ENCODE measurements around the gene SCN5A. TPM values are rescaled to one million over a fixed set of nuclear protein-coding genes. Genes with fewer than 3 reads are reported as not detected.

SCN5A gene
- total RNA-seq, 4 donors from 2014 or later = 0.39 to 0.42 TPM; not detected in 2

DNA sequence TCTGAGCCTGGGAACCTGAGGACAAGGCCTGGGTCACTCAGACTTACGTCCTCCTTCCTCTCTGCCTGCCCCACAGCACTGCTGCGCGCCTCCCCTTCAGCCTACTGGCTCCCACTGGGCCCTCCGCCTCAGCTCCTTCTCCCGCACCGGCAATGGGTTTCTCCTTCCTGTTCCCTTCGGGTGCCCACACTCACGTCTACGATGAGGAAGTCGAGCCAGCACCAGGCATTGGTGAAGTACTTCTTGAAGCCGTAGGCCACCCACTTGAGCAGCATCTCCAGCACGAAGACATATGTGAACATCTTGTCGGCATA lies 83.3 kb downstream of the SCN5A start:
- whole genome bisulfite sequencing, 2 donors = 84 to 88% methylated on average over 13 of the region's 13 CpGs
- TF ChIP-seq, protein P1, sequence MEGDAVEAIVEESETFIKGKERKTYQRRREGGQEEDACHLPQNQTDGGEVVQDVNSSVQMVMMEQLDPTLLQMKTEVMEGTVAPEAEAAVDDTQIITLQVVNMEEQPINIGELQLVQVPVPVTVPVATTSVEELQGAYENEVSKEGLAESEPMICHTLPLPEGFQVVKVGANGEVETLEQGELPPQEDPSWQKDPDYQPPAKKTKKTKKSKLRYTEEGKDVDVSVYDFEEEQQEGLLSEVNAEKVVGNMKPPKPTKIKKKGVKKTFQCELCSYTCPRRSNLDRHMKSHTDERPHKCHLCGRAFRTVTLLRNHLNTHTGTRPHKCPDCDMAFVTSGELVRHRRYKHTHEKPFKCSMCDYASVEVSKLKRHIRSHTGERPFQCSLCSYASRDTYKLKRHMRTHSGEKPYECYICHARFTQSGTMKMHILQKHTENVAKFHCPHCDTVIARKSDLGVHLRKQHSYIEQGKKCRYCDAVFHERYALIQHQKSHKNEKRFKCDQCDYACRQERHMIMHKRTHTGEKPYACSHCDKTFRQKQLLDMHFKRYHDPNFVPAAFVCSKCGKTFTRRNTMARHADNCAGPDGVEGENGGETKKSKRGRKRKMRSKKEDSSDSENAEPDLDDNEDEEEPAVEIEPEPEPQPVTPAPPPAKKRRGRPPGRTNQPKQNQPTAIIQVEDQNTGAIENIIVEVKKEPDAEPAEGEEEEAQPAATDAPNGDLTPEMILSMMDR (IDR thresholded peaks at IDR 0.05) = no peak
- TF ChIP-seq POLR2A (IDR thresholded peaks at IDR 0.05) = no peak
- no peak overlapping the region for H3K4me3 ChIP-seq (ENCODE audit: low read depth, poor library complexity, severe bottlenecking)
- DNase-seq (ENCODE audit: low spot score in 2 of 2) = peak in 1 of 2 donors; percentile 82
- intact Hi-C loops (cut with DNase I; ENCODE audit: low total_unique reads) = no loop called here

DNA sequence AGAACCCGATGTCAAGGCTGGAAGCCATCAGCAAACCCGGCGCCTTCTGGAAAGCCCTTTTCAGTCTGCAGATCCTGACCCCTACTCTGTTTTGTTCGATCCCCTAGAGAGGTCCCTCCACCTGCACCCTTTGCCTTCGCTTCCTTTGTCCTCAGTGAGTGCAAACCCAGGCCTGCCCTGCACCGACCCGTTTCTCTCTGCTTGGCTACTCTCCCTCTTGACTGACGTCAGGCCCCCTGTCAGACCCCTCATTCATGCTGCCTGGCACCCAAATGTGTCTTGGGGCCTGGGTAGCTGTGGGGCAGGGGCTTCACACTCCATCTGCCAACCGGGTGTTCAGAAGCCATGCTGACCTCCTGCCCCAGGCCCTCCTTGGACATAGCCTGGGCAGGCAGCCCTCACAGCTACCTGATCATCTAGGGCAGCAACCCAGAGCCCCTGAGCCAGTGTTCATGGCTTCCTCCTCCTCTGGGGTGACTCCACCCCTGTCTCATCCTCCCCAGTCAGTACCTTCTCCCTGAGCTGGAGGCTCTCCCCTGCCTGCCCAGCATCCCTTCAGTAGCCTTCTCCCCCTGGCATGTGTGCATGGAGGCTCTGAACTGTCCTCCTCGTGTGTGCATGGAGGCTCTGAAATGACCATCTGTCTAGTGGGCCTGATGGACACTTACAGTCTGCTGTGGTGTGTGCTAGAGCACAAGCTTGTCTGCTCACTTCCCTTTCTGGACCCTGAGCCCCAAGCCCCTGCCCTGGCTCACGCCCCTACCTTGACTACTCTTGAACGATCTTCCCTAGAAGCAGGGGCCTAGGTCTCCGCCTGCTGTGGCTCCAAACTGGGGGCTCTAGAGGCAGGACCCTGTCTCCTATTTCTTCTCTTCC lies 83.9 kb downstream of the SCN5A start:
- intact Hi-C loops (cut with DNase I; ENCODE audit: low total_unique reads) = no loop called here

DNA sequence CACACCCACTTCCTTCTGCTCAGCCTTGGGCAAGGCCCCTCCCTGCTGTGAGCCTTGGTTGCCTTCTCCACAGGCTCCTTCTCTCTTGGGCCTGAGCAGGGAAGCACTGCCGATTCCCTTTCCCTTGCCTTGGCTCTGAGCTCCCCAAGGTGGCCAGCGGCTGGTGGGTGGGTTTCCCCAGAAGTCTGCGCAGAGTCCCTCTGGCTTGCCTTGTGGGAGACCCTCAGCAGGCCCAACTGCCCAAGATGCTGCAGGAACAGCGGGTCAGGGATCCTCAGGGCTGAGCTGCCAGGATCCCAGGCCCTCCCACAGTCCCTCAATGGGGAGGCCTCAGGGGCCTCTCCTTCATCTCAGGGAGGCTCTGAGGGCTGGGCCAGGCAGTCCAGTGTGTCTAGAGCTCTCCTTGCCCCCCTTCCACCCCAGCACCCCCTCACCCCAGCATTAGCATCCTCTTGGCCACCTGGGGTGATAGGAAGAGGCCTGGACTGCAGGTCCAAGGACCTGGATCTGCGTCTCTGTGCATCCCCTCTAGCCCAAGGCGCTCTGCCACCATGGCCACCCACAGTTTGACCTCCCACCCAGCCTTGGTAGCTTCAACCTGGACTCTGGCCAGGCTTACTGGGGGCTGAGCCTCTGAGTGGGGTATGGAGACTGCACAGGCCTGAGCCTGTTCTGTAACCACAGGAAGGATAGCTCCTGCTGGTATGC lies 84.7 kb downstream of the SCN5A start:
- intact Hi-C loops (cut with DNase I; ENCODE audit: low total_unique reads) = no loop called here
- no peak for TF ChIP-seq POLR2A (IDR thresholded peaks at IDR 0.05)
- TF ChIP-seq, protein P1 (IDR thresholded peaks at IDR 0.05) = no peak
- peak in 1 of 2 donors; percentile 78 for DNase-seq (ENCODE audit: low spot score in 2 of 2)
- no peak overlapping the region for H3K4me3 ChIP-seq (ENCODE audit: low read depth, poor library complexity, severe bottlenecking)
- WGBS, 2 donors = 85 to 92% methylated on average over 5 to 6 of the region's 6 CpGs

More for the DNA sequence above, 83.9 kb downstream of the SCN5A start:
- TF ChIP-seq POLR2A (IDR thresholded peaks at IDR 0.05) = no peak
- TF ChIP-seq, protein P1 (IDR thresholded peaks at IDR 0.05) = no peak
- no peak overlapping the region for H3K4me3 ChIP-seq (ENCODE audit: low read depth, poor library complexity, severe bottlenecking)
- peak in 1 of 2 donors; percentile 80 for DNase-seq (ENCODE audit: low spot score in 2 of 2)
- 87 to 91% methylated on average over 13 of the region's 13 CpGs for WGBS, 2 donors

DNA sequence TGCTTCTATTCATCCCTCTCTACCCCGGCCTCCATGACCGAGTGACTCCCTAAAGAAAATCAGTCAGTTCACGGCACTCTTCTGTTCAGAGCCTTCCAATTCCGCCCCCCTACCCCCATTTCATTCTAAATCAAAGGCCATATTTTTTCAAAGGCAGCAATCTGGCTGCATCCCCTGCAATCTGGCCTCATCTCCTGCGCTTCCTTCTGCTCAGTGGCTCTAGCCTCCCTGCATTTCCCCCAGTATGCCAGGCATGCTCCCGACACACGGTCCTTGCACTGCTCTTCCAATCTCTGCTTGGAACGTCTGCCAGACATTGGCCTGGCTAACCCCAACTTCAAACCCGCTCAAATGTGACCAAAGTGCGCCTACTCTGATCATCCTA lies 85.6 kb downstream of the SCN5A start:
- no peak overlapping the region for H3K4me3 ChIP-seq (ENCODE audit: low read depth, poor library complexity, severe bottlenecking)
- intact Hi-C loops (cut with DNase I; ENCODE audit: low total_unique reads) = no loop called here
- WGBS, 2 donors = 89 to 92% methylated on average over 10 of the region's 10 CpGs
- DNase-seq (ENCODE audit: low spot score in 2 of 2) = peak in 1 of 2 donors; percentile 58
- TF ChIP-seq POLR2A (IDR thresholded peaks at IDR 0.05) = no peak
- TF ChIP-seq, protein P1 (IDR thresholded peaks at IDR 0.05) = no peak

DNA sequence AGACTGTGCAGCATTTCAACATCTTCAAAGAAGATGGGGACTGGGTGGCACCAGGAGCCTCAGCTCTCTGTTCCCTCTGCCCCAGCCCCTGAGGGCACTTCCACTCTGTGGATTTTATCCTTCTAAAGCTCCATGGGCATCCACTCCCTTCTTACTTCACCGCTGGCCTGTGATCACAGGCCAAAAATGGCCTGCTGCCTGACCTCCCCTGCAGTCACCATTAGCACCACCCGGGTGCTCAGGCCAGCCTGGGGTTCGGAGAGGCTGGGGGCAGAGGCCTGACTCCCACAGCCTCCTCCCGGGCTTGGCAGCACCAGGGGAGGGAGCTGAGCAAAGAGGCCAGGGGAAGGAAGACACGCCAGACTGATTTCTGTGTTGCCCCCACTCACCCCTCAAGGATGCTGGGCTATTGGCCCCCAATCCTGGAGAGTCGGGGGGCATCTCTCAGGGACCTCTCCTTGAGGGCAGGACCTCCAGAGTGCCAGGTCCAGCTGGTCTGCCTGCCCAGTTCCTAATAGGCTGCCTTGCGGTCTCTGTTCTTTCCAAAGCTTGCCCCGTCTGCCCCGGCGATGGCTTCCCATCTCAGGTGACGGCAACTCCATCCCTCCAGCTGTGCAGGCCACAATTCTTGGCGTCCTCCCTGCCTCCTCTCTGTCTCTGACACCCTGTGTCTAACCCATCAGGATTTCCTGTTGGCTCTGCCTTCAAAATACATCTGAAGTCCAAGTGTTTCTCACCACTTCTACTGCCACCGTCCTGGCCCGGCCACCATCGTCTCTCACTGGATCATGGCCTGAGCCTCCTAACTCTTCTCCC lies 86.2 kb downstream of the SCN5A start:
- no peak overlapping the region for H3K4me3 ChIP-seq (ENCODE audit: low read depth, poor library complexity, severe bottlenecking)
- DNase-seq (ENCODE audit: low spot score in 2 of 2) = peak in 1 of 2 donors; percentile 43
- intact Hi-C loops (cut with DNase I; ENCODE audit: low total_unique reads) = no loop called here
- TF ChIP-seq POLR2A (IDR thresholded peaks at IDR 0.05) = no peak
- TF ChIP-seq, protein P1 (IDR thresholded peaks at IDR 0.05) = no peak
- 87 to 89% methylated on average over 15 of the region's 15 CpGs for WGBS, 2 donors
